Tibial nerve (tissue), 4 donors: ENCODE measurements around the gene TP53AIP1. TPM values are rescaled to one million over a fixed set of nuclear protein-coding genes. Genes with fewer than 3 reads are reported as not detected.

Experiments
- DNase-seq, 2 donors: peaks; one replicate each; pipeline ENCODE4 v3.0.0-alpha.2; 2019; ENCODE audit warnings: low spot score in 2 of 2
- H3K27ac ChIP-seq, 4 donors: fragments of 200-600 bp; sonication (generic) in 3 of 4; one replicate each; pipeline ENCODE4 v1.5.1; 2017 to 2019; ENCODE audit warnings: mild to moderate bottlenecking in 1 of 4
- H3K27me3 ChIP-seq, 2 donors: fragments of 200-600 bp; sonication (generic) in 1 of 2; one replicate each; pipeline versions ENCODE4 v1.5.1 to v1.6.0; 2017 to 2019
- H3K36me3 ChIP-seq, 3 donors: fragments of 200-600 bp; sonication (generic); one replicate each; pipeline ENCODE4 v1.5.1; 2018 to 2019
- H3K4me1 ChIP-seq, 4 donors: fragments of 200-600 bp; sonication (generic) in 3 of 4; one replicate each; pipeline ENCODE4 v1.5.1; 2017 to 2019
- H3K4me3 ChIP-seq, 4 donors: fragments of 200-600 bp; sonication (generic) in 3 of 4; one replicate each; pipeline ENCODE4 v1.5.1; 2017 to 2019; ENCODE audit warnings: mild to moderate bottlenecking in 1 of 4, moderate library complexity in 1 of 4
- H3K9me3 ChIP-seq, 4 donors: fragments of 200-600 bp; sonication (generic) in 3 of 4; one replicate each; pipeline ENCODE4 v1.5.1; 2017 to 2019
- CTCF ChIP-seq, 5 experiments: fragments of 200-600 bp in 3 of 5; fragments of 450-650 bp in 2 of 5; sonication (generic) in 3 of 5; IDR thresholded peaks; one replicate each; pipeline ENCODE4 v1.5.1; 2016 to 2019; ENCODE audit warnings: antibody characterized with exemption in 5 of 5, mild to moderate bottlenecking in 3 of 5, moderate library complexity in 2 of 5
- EP300 ChIP-seq, 2 donors: sonication (generic); formaldehyde crosslinking; IDR thresholded peaks; one replicate each; pipeline ENCODE4 v1.6.1; 2017; ENCODE audit warnings: antibody characterized with exemption in 2 of 2, mild to moderate bottlenecking in 1 of 2
- POLR2A ChIP-seq, 2 donors: fragments of 450-650 bp; IDR thresholded peaks; one replicate each; pipeline ENCODE4 v1.6.1; 2017; ENCODE audit warnings: antibody characterized with exemption in 2 of 2, mild to moderate bottlenecking in 2 of 2, moderate library complexity in 2 of 2
- WGBS, 2 donors: methylation state at CpG; one replicate each; pipeline ENCODE4 v1.1.5; 2018; 5-methylcytosine and 5-hydroxymethylcytosine counted together
- total RNA-seq, 4 donors: library from RNA; depleted of rRNA; stranded (reverse); fragments of >200 nt; gene quantifications; one replicate each; pipeline ENCODE4 v1.1.0, GENCODE V29; 2016

Gene TP53AIP1
- total RNA-seq, 4 donors from 2014 or later, result not detected

- Histone ChIP-seq H3K27ac (no peak overlapping the region), H3K4me1 (peaks cover 0 to 16% (median 10%) of the 10 kb centered on the region in 4 donors), H3K36me3 (no peaks in the 10 kb centered on the region), H3K4me3 (no peak overlapping the region), H3K27me3 (peaks cover 0 to 46% of the 10 kb centered on the region in 2 donors), H3K9me3 (no peaks in the 10 kb centered on the region)
- 62 to 67% methylated on average over 5 of the region's 5 CpGs for WGBS, 2 donors
- DNase-seq, result no peak
- TF ChIP-seq EP300 (IDR thresholded peaks at IDR 0.05) (no peak), CTCF (IDR thresholded peaks at IDR 0.05) (no peak), POLR2A (IDR thresholded peaks at IDR 0.05) (no peak)
Measured at GRCh38 chr11:128886406-128887124, 56.1 kb downstream of the TP53AIP1 start.

Other genes with a start within 250 kb of the TP53AIP1 start
- gene FLI1, start 248.8 kb downstream of the TP53AIP1 start, total RNA-seq, result 10 to 100 TPM; 21.3 to 57.9 (median 52.6) TPM
- gene KCNJ1, start 75.6 kb downstream of the TP53AIP1 start, total RNA-seq, result not detected
- 1 to 10 TPM in 2 of 4 donors, under 1 TPM in 2; 0.30 to 1.2 (median 0.76) TPM for gene KCNJ5, start 51.5 kb downstream of the TP53AIP1 start, total RNA-seq
- gene ARHGAP32, start 249.5 kb upstream of the TP53AIP1 start, total RNA-seq, result 10 to 100 TPM; 10.9 to 28.0 (median 19.2) TPM